ENCODE measurements around the gene SUMO3.

The SUMO3 gene

GRCh38 chr21:44855572-44855971, 37.7 kb upstream of the SUMO3 start:
- Histone ChIP-seq H3K4me3 (ENCODE audit: low read length) (no peak overlapping the region), H3K27ac (ENCODE audit: low read depth, low read length) (no peak overlapping the region), H3K27me3 (ENCODE audit: control insufficient read depth, low read length) (no peaks in the 10 kb centered on the region), H3K4me1 (ENCODE audit: control insufficient read depth, low read length) (no peaks in the 10 kb centered on the region), H3K36me3 (ENCODE audit: control insufficient read depth, low read length) (peaks cover 18% of the 10 kb centered on the region), H3K4me2 (ENCODE audit: low read length) (no peak overlapping the region), H3K79me2 (ENCODE audit: control insufficient read depth, low read length) (no peaks in the 10 kb centered on the region), H3K9me2 (replicated peaks; ENCODE audit: control insufficient read depth, low read length) (no peaks in the 10 kb centered on the region), H3K9me3 (ENCODE audit: control insufficient read depth, insufficient read depth, low read length) (no peaks in the 10 kb centered on the region), H4K20me1 (ENCODE audit: control insufficient read depth, insufficient read depth, low read depth, low read length) (0 out of 2 replicates have a peak, but pooled peaks cover 3% of the 10 kb centered on the region), H3F3A (ENCODE audit: control insufficient read depth, insufficient read depth) (no peaks in the 10 kb centered on the region)
- TF ChIP-seq EZH2phosphoT487 (IDR thresholded peaks at IDR 0.05; ENCODE audit: borderline replicate concordance, low read length) (no peak), CTCF (IDR thresholded peaks at IDR 0.05; ENCODE audit: low read depth, low read length, poor library complexity, severe bottlenecking) (no peak)

GRCh38 chr21:44854664-44855446, 37.0 kb upstream of the SUMO3 start:
- no peak overlapping the region for H3K4me2 ChIP-seq (ENCODE audit: low read length)
- 0 out of 2 replicates have a peak, but pooled peaks cover 3% of the 10 kb centered on the region for H4K20me1 ChIP-seq (ENCODE audit: control insufficient read depth, insufficient read depth, low read depth, low read length)
- no peaks in the 10 kb centered on the region for H3K9me3 ChIP-seq (ENCODE audit: control insufficient read depth, insufficient read depth, low read length)
- H3K4me1 ChIP-seq (ENCODE audit: control insufficient read depth, low read length): no peaks in the 10 kb centered on the region
- H3K4me3 ChIP-seq (ENCODE audit: low read length): no peak overlapping the region
- no peaks in the 10 kb centered on the region for H3K27me3 ChIP-seq (ENCODE audit: control insufficient read depth, low read length)
- no peaks in the 10 kb centered on the region for H3F3A ChIP-seq (ENCODE audit: control insufficient read depth, insufficient read depth)
- no peaks in the 10 kb centered on the region for H3K79me2 ChIP-seq (ENCODE audit: control insufficient read depth, low read length)
- TF ChIP-seq EZH2phosphoT487 (IDR thresholded peaks at IDR 0.05; ENCODE audit: borderline replicate concordance, low read length) (no peak), CTCF (IDR thresholded peaks at IDR 0.05; ENCODE audit: low read depth, low read length, poor library complexity, severe bottlenecking) (no peak)
- no peak overlapping the region for H3K27ac ChIP-seq (ENCODE audit: low read depth, low read length)
- peaks cover 21% of the 10 kb centered on the region for H3K36me3 ChIP-seq (ENCODE audit: control insufficient read depth, low read length)
- no peaks in the 10 kb centered on the region for H3K9me2 ChIP-seq (replicated peaks; ENCODE audit: control insufficient read depth, low read length)

GRCh38 chr21:44854391-44854663, 36.5 kb upstream of the SUMO3 start:
- no peaks in the 10 kb centered on the region for H3K9me2 ChIP-seq (replicated peaks; ENCODE audit: control insufficient read depth, low read length)
- no peaks in the 10 kb centered on the region for H3K9me3 ChIP-seq (ENCODE audit: control insufficient read depth, insufficient read depth, low read length)
- H3K27ac ChIP-seq (ENCODE audit: low read depth, low read length): no peak overlapping the region
- no peaks in the 10 kb centered on the region for H3K27me3 ChIP-seq (ENCODE audit: control insufficient read depth, low read length)
- H3K4me3 ChIP-seq (ENCODE audit: low read length): no peak overlapping the region
- no peak for TF ChIP-seq EZH2phosphoT487 (IDR thresholded peaks at IDR 0.05; ENCODE audit: borderline replicate concordance, low read length)
- TF ChIP-seq CTCF (IDR thresholded peaks at IDR 0.05; ENCODE audit: low read depth, low read length, poor library complexity, severe bottlenecking): no peak
- no peaks in the 10 kb centered on the region for H3K79me2 ChIP-seq (ENCODE audit: control insufficient read depth, low read length)
- H4K20me1 ChIP-seq (ENCODE audit: control insufficient read depth, insufficient read depth, low read depth, low read length): 0 out of 2 replicates have a peak, but pooled peaks cover under 1% of the 10 kb centered on the region
- no peak overlapping the region for H3K4me2 ChIP-seq (ENCODE audit: low read length)
- no peaks in the 10 kb centered on the region for H3K4me1 ChIP-seq (ENCODE audit: control insufficient read depth, low read length)
- H3K36me3 ChIP-seq (ENCODE audit: control insufficient read depth, low read length): peaks cover 19% of the 10 kb centered on the region
- no peaks in the 10 kb centered on the region for H3F3A ChIP-seq (ENCODE audit: control insufficient read depth, insufficient read depth)

All from DOHH2 (cell line).